ENCODE data around the gene MYO7B. TPM values are rescaled to one million over a fixed set of nuclear protein-coding genes. Genes with fewer than 3 reads are reported as not detected.

Gene MYO7B
- total and polyA plus RNA-seq, 5 experiments from 2014 or later, result 0.21 to 0.58 (median 0.34) TPM; not detected in 1

DNA sequence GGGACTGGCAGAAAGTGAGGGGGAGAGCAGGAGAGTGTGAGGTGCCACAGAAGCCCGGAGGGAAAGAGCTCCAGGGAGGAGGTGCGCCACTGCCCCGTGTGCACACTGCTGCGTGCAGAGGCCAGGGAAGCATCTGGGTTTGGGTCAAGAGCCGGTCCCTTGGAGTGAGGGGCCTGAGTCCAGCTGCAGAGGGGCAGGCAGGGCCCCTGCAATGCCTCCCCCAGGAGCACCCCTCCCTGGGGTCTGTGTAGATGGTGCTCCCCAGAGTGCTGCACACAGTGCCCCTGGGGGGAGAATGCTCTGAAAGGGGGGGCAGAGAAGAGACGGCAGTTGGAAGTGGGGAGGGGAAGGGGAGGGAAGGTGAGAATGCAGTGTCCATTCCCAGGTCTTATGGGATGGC, 143.5 kb downstream of the MYO7B start:
- H3K9me3 Mint-ChIP-seq, result no peaks in the 10 kb centered on the region
- POLR2A ChIA-PET, result no interaction called here
- ATAC-seq (no peak), DNase-seq (no peak)
- no peak overlapping the region for H3K4me3 Mint-ChIP-seq
- peaks cover 7 to 40% (median 25%) of the 10 kb centered on the region in 5 donors for H3K27me3 Mint-ChIP-seq
- H3K4me1 Mint-ChIP-seq, result peaks cover 5 to 23% (median 13%) of the 10 kb centered on the region in 4 donors
- no peak overlapping the region for H3K27ac Mint-ChIP-seq
- H3K36me3 Mint-ChIP-seq, result peaks cover 0 to 3% (median 0%) of the 10 kb centered on the region in 3 donors

- no peak overlapping the region for H3K4me3 Mint-ChIP-seq
- H3K9me3 Mint-ChIP-seq, result no peaks in the 10 kb centered on the region
- no peak for DNase-seq
- POLR2A ChIA-PET, result no interaction called here
- no peak overlapping the region for H3K27ac Mint-ChIP-seq
- peaks cover 2 to 16% (median 9%) of the 10 kb centered on the region in 4 donors for H3K4me1 Mint-ChIP-seq
- peak in 1 of 2 donors; percentile 27 for ATAC-seq
- H3K36me3 Mint-ChIP-seq, result no peaks in the 10 kb centered on the region
- H3K27me3 Mint-ChIP-seq, result peaks cover 5 to 32% (median 22%) of the 10 kb centered on the region in 5 donors
Observed at GRCh38 chr2:127679680-127680361, 144.3 kb downstream of the MYO7B start.

DNA sequence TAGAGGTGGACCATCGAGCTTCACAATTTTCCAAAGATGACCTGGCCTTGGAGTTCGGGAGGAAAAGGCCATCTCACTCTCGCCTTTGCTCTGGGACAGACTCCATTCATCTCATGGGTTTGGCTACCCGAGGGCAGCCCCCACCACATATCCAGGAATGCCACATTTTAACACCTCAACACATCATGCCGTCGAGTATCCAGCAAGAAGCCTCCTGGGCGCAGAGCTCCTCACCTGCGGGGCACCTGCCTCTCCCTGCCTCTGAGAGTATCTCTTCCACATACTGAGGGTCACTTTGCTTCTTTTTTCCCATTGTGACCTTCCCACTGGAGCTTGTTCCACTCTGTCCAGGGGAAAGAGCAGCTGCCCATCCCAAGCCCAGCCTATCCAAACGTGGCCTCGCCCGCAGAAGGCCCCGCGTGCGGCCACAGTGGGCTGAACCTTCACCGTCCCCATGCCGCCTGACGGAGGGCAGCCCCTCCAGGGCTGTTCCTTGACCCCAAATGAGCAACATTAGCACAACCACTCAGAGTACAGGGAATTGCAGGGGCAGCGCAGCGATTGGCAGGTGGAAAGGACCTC, 145.3 kb downstream of the MYO7B start:
- Mint-ChIP-seq H3K9me3 (no peaks in the 10 kb centered on the region), H3K4me1 (peaks cover 2 to 13% (median 7%) of the 10 kb centered on the region in 4 donors), H3K4me3 (no peak overlapping the region), H3K27ac (no peak overlapping the region), H3K36me3 (no peaks in the 10 kb centered on the region), H3K27me3 (peaks cover 4 to 30% (median 20%) of the 10 kb centered on the region in 5 donors)
- no peak for ATAC-seq
- DNase-seq, result no peak
- POLR2A ChIA-PET, result no interaction called here

- peaks cover 1 to 10% (median 4%) of the 10 kb centered on the region in 4 donors for H3K4me1 Mint-ChIP-seq
- DNase-seq, result no peak
- H3K27me3 Mint-ChIP-seq, result peaks cover 0 to 25% (median 16%) of the 10 kb centered on the region in 5 donors
- no peaks in the 10 kb centered on the region for H3K9me3 Mint-ChIP-seq
- POLR2A ChIA-PET, result no interaction called here
- H3K27ac Mint-ChIP-seq, result no peak overlapping the region
- no peaks in the 10 kb centered on the region for H3K36me3 Mint-ChIP-seq
- H3K4me3 Mint-ChIP-seq, result no peak overlapping the region
- no peak for ATAC-seq
Observed at GRCh38 chr2:127681288-127681804, 145.9 kb downstream of the MYO7B start.

DNA sequence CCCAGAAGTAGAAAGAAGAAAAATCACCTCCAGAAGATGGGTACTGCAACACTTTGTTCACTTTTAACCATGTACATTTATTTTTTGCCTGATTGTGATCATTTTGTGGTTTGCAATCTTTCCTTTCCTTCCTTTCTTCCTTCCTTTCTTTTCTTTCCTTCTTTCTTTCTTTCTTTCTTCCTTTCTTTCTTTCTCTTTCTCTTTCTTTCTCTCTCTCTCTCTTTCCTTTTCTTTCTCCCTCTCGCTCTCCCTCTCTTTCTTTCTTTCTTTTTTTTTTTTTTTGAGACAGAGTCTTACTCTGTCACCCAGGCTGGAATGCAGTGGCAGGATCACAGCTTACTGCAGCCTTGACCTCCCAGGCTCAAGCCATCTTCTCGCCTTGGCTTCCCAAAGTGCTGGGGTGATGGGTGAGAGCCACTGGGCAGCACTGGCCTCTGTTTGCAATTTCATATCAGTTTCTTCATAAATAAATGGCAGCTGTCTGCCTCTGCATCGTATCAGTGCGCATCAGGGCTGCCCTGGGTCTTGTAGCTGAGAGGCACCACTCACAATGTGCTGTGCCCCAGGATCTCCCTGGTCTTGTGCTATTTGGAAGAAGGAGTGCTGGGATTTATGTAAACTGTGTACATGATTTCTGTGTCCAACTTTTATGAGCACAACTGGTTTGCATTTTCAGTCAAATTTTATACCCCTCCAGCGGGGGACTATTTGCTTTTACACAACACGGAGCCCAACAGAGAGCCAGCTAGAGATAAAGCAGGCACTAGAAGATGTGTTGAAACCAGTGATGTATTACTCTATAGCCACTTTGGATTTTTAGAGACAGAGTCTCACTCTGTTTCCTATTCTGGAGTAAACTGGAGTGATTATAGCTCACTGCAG, 146.7 kb downstream of the MYO7B start:
- Mint-ChIP-seq H3K27me3 (peaks cover 0 to 17% (median 11%) of the 10 kb centered on the region in 5 donors), H3K4me3 (no peak overlapping the region)
- POLR2A ChIA-PET, result no interaction called here

GRCh38 chr2:127683056-127683455, 147.6 kb downstream of the MYO7B start:
- Mint-ChIP-seq H3K4me1 (peaks cover 1 to 10% (median 2%) of the 10 kb centered on the region in 4 donors), H3K36me3 (no peaks in the 10 kb centered on the region), H3K27ac (peak overlapping the region in 1 of 10 donors; percentile 9), H3K4me3 (no peak overlapping the region), H3K9me3 (peaks cover 0 to 3% (median 2%) of the 10 kb centered on the region in 9 donors), H3K27me3 (peaks cover 0 to 10% (median 8%) of the 10 kb centered on the region in 5 donors)
- no peak for ATAC-seq
- DNase-seq, result no peak
- POLR2A ChIA-PET, result no interaction called here

More for the DNA sequence above, 146.7 kb downstream of the MYO7B start:
- Mint-ChIP-seq H3K36me3 (no peaks in the 10 kb centered on the region), H3K27ac (peak overlapping the region in 2 of 10 donors; percentile 9 to 51), H3K4me1 (peaks cover 1 to 10% (median 2%) of the 10 kb centered on the region in 4 donors), H3K9me3 (no peaks in the 10 kb centered on the region)
- DNase-seq (no peak), ATAC-seq (no peak)

DNA sequence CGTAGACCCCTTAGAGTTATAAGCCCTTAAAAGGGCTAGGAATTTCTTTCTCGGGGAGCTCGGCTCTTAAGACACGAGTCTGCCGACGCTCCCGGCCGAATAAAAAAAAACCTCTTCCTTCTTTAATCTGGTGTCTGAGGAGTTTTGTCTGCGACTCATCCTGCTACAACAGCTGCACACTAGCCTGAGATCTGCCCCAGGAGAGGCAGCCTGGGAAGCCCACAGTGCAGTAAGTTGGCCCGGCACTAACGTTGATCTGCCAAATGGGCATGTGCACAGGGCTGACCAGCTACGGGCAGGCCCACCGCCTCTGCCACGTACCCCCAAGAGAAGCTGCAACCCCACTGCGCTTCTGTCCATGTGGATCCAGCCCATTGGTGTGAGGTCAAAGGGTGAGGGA, 148.3 kb downstream of the MYO7B start:
- POLR2A ChIA-PET, result no interaction called here
- Mint-ChIP-seq H3K4me1 (peaks cover 1 to 10% (median 2%) of the 10 kb centered on the region in 4 donors), H3K4me3 (no peak overlapping the region), H3K27me3 (peaks cover 0 to 7% (median 1%) of the 10 kb centered on the region in 5 donors), H3K27ac (no peak overlapping the region), H3K9me3 (peaks cover 0 to 9% (median 4%) of the 10 kb centered on the region in 9 donors), H3K36me3 (peaks cover 0 to 5% (median 4%) of the 10 kb centered on the region in 3 donors)
- ATAC-seq (no peak), DNase-seq (no peak)

- ATAC-seq (no peak), DNase-seq (no peak)
- POLR2A ChIA-PET, result no interaction called here
Observed at GRCh38 chr2:127685410-127686080, 150.1 kb downstream of the MYO7B start.

More at GRCh38 chr2:127685410-127686080, 150.1 kb downstream of the MYO7B start:
- Mint-ChIP-seq H3K4me3 (no peak overlapping the region), H3K4me1 (peaks cover 1 to 10% (median 2%) of the 10 kb centered on the region in 4 donors), H3K27ac (no peak overlapping the region), H3K36me3 (peaks cover 0 to 11% (median 7%) of the 10 kb centered on the region in 3 donors), H3K27me3 (peaks cover 0 to 8% (median 0%) of the 10 kb centered on the region in 5 donors), H3K9me3 (peaks cover 0 to 22% (median 4%) of the 10 kb centered on the region in 9 donors)

Other genes starting within 250 kb of the MYO7B start
- gene ERCC3, start 241.5 kb upstream of the MYO7B start, total RNA-seq, result 10 to 100 TPM; 63.0 to 65.8 TPM
- gene ERCC3, start 241.5 kb upstream of the MYO7B start, polyA plus RNA-seq, result 10 to 100 TPM; 17.0 to 27.2 (median 20.3) TPM
- gene MAP3K2, start 147.7 kb upstream of the MYO7B start, total RNA-seq, result 10 to 100 TPM; 75.0 to 80.6 TPM
- gene MAP3K2, start 147.7 kb upstream of the MYO7B start, polyA plus RNA-seq, result 10 to 100 TPM; 36.0 to 51.9 (median 40.8) TPM
- not detected for gene PROC, start 117.3 kb upstream of the MYO7B start, total RNA-seq
- gene PROC, start 117.3 kb upstream of the MYO7B start, polyA plus RNA-seq, result not detected
- gene IWS1, start 9.2 kb upstream of the MYO7B start, total RNA-seq, result 10 to 100 TPM; 47.2 to 50.7 TPM
- 10 to 100 TPM; 12.4 to 30.1 (median 19.3) TPM for gene IWS1, start 9.2 kb upstream of the MYO7B start, polyA plus RNA-seq
- not detected for gene GPR17, start 110.5 kb downstream of the MYO7B start, total RNA-seq
- gene GPR17, start 110.5 kb downstream of the MYO7B start, polyA plus RNA-seq, result not detected
- 10 to 100 TPM; 10.1 to 11.8 TPM for gene LIMS2, start 139.8 kb downstream of the MYO7B start, total RNA-seq
- gene LIMS2, start 139.8 kb downstream of the MYO7B start, polyA plus RNA-seq, result 10 to 100 TPM in 1 of 3 donors, 1 to 10 TPM in 2; 3.4 to 12.5 (median 5.8) TPM
- gene SFT2D3, start 165.8 kb downstream of the MYO7B start, total RNA-seq, result 10 to 100 TPM; 16.5 to 16.9 TPM
- gene SFT2D3, start 165.8 kb downstream of the MYO7B start, polyA plus RNA-seq, result 1 to 10 TPM; 1.7 to 4.4 (median 2.4) TPM

Data from naive thymus-derived CD8-positive, alpha-beta T cell (primary cell).